GM19455 (cell line): ENCODE data around the gene GTPBP1.

ENCODE experiments used
- ATAC-seq: cut with Tn5 transposase; IDR thresholded peaks from one replicate; pipeline ENCODE4 v1.9.1; 2021; ENCODE audit not compliant: unreplicated experiment

GTPBP1 gene

DNA sequence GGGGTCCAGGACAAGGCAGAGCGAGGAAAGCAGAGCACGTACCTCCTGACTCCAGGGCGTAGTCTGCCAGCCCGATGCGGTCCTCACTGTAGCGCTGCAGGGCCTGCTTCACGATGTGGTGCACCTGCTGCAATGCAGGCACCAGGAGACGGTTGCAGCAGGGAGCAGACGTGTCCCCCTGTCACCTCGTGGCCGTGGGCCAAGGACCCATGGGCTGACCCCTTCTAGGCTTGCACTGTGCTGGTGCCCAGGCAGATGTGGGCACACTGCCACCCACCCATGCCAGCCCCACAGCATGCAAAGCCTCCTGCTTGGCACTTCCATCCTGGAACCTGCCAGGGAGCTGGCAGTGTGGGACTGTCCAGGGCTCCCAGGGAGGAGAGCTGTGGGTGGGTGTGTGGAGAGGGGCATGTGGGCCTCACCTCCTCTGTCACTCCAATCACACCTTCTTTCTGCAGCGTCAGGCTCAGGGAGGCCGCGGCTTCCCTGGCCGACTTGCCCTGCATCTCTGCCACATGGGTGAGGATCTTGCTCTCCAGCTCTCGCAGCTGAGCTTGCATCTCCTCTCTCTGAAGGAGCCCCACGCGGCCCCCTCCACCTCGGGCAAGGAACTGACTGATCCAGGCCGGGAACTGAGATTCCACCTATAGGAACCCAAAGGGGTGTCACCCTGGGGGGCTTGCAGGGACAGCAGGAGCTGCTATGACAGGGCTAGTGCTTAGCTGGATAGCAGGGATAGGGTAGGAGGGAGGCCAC lies 33.7 kb downstream of the GTPBP1 start:
- ATAC-seq = no peak

DNA sequence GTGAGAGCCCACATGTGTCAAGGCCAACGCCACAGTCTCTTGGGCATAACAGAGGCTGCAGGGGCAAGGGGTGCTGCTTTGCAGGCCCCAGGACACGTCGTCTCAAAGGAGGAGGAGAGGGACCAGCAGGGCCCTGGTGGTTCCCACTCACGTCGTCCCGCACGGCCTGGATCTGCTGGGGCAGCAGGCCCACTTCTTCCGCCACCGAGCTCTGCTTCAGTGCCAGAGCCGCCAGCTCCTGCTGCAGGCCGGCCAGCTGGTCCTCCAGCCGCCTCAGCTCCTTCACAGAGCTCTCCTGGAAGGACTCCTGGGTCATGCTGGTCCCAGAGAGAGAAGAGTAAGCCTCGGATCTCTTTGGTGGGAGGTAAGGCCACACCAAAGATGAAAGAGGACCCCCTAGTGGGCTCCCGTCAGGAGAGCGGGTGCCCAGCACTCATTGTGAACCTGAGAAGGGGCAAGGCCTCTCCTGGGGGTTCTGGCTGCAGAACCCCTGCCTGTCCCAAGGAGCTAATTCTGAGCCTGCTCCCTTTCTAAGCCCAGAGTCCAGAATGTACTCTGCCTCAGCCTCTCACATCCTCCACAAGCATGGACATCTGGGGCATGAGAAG lies 34.5 kb downstream of the GTPBP1 start:
- ATAC-seq = no peak

DNA sequence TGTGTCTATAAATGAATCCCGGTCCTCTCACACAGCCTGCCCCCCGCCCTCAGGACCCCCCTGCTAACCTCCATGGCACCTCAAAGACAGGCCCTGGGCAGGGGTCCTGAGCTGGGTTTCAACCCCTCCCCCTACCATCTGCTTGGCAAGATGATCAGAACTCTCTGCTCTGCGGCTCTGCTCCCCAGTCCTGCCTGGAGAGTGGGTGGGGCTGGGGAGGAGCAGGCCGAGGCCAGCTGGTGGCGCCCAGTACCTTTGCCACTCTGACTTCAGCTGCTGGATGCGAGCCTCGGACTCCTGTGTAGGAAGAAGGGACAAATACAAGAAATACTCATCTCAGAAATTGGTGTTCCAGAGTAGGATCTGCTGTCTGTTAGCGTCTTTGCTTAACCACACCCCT lies 35.0 kb downstream of the GTPBP1 start:
- ATAC-seq = no peak

DNA sequence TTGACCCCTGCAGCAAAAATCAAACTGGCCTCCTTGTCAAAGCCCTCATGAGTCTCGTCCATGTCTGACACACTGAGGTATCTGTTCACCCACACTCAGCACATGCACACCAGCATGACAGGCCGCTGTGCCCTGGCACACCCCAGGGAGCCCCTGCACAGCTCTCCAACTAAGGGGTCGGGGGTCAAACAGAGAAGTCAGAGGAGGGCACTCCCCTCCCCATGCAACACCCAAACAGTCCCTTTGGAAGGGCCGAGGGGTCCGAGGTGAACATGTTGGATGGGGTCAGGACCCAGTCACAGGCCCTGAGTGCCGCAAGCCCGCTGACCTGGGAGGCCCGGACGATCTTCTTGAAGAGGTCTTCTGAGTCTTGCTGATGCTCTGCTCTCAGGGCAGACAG lies 35.4 kb downstream of the GTPBP1 start:
- ATAC-seq = no peak

DNA sequence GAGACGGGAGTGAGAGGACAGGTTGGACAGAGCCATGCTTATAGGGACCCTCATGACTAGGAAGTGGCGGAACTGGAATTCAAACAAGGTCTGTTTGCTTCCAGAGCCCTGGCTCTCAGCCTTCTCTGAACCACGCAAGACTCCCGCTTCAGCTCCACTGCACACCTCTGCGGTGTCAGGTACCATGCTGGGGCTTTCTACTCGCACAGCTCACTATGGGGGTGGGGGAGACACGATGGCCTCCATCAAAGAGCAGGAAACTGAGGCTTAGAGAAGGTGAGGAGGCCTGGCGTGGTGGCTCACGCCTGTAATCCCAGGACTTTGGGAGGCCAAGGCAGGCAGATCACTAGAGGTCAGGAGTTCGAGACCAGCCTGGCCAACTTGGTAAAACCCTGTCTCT lies 35.8 kb downstream of the GTPBP1 start:
- no peak for ATAC-seq

DNA sequence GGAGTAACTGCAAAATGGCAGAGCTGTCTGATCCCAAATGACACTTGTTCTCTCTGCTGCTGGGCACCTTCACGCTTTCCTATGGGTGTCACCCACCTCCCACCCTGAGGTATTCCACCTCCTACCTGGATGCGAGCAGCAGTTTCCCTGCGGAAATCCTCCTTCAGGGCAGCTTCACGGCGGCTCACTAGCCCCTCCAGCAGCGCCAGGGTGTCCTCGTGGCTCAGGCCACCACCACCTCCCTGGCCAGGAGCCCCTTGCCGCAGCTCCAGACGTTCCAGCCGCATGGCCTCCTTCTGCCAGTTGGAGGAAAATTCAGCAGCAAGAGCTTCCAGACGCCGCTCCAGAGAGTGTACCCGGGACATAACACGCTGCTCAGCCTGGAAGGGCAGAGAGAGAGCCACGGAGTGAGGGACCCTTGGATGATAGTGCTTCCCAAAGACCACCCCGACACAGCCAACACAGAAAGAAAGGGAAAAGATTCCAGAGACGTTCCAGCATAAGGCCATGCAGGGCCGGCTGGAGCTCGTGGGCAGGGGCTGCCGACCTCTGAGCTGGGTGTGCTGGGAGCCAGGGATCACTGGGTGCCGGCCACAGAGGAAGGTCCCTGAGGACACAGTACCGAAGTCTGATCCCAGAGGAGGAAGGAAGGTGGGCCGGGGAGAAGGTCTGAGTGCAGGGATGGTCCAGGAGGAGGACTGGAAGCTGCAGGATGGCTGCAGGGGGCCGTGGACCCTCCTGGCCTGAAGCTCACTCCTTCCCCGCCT lies 36.6 kb downstream of the GTPBP1 start:
- no peak for ATAC-seq

DNA sequence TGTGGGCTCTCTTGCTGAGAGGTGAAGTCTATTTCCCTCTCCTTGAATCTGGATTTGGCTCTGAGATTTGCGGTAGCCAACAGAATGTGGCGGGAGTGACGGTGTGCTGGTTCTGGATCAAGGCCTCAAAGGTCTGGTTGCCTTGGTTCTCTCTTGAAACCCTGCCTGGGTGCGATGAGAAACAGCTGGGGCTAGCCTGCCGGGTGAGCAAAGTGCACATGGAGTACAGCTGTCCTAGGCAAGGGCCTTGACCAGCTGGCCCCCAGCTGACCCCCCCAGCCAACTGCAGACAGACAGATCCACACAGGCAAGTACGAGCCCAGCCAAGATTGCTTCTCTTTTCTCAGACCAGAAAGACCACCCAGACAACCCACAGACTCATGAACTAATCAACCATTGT lies 39.2 kb downstream of the GTPBP1 start:
- ATAC-seq = no peak

DNA sequence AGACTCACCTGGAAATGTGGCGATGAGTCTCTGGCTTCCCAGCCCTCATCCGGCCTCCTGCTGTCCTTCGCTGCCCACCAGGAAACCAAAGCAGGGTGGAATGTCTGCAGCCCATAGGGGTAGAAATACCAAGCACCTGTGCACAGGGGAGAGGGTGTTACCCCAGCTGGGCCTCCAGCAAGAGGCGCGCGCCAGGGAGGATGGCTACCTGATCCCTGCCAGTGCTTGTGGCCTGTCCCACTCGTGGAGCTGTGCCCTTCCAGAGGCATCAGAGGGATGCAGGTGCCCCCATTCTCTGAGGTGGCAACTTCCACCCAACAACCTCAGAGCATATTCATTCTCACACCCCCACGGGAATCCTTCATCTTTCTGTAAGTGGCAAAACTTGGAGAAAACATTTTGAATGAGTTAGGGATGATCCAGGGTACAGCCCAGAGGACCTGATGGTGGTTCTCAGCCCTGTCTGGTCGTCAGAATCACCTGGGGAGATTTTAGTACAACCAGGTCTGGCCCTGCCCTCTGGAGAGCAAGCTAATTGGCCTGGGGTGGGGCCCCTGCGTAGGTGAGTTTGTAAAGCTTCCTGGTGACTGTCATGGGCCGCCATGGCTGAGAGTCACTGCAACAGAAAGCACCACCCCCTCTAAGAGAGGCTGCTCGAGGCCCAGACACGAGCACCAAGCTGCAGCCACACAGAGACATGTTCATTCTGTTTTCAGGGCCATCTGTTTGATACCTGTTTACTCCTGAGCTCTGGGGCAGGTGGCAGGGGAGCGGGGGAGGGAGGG lies 40.1 kb downstream of the GTPBP1 start:
- no peak for ATAC-seq

DNA sequence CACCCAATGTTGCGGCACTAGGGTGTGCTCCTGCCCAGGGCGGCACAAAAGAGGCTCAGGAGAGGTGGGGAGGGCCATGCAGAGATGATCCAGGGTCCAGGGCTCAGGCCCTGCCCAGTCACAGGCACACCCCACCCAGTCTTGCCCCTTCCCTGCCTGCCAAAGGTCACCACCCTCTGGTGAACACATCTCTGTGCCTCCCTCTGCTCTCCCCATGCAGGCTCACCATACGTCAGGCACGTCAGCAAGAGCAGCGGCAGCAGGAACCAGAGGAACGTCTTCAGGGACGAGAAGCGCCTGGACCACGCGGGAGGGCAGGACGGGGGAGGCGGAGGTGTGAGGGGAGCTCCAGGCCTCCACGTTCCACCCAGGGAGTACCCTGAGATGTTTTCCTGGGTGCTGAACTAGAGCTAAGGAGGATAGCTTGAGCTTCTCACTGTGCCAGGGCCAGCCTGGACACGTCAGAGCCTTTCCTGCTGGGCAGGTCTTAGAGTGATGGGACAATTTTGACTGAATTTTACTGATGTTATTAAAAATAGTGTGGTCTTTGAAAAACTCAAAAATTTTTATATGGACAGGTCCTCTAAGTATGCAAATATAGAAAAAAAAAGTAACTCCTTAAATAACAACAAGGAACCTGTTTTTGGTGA lies 42.9 kb downstream of the GTPBP1 start:
- ATAC-seq = no peak

DNA sequence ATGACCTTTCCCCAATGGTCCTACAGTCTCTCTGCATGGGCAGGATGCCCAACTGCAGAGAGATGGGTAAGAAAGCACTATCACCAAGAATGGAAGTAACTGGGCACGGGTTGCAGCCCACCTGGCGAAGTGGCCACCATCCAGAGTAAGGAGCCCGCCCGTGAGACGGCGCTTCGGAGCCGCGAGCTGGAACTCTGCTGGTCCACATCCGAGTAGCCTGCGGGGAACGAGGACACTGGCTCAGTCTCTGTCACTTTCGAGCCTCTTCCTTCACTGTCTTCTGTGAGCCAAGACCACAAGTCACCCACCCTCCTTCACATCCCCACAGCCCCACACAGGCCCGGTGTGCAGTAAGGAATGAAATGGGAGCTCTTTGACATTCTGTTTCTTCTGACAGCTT lies 44.4 kb downstream of the GTPBP1 start:
- no peak for ATAC-seq

DNA sequence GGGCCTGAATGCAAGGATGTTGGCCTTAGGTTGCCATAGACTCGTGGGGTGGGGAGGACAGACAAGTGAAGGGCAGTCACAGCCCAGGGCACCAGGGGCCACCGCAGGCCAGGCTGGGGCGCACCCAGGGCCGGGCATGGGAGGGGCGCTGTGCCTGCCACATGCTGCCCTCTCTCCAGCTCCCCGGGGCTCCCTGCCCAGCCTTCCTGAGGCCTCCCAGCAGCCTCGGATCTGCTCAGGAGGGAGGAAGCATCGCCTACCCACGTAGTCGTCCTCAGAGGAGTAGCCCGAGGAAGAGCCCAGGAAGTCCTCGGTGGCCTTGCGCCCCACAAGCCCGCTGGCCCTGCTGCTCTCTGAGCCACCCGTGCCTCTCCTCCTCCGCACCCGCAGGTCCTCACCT lies 44.9 kb downstream of the GTPBP1 start:
- no peak for ATAC-seq

DNA sequence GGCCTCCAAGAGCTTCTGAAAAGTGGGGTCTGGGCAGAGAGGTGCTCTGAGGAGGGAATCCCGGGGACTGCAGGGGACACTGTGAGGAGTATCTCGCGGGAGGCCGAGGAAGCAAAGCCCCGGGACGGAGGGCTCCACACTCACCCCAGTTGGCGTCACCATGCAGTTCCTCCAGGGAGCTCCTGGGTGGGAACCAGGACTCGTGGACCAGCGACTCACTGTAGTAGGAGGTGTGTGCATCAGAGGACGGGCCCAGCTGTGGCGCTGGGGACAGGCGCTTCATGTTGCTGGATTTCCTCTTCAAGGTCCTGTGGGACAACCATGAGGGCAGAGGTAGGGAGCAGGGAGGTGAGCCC lies 45.3 kb downstream of the GTPBP1 start:
- ATAC-seq = no peak

DNA sequence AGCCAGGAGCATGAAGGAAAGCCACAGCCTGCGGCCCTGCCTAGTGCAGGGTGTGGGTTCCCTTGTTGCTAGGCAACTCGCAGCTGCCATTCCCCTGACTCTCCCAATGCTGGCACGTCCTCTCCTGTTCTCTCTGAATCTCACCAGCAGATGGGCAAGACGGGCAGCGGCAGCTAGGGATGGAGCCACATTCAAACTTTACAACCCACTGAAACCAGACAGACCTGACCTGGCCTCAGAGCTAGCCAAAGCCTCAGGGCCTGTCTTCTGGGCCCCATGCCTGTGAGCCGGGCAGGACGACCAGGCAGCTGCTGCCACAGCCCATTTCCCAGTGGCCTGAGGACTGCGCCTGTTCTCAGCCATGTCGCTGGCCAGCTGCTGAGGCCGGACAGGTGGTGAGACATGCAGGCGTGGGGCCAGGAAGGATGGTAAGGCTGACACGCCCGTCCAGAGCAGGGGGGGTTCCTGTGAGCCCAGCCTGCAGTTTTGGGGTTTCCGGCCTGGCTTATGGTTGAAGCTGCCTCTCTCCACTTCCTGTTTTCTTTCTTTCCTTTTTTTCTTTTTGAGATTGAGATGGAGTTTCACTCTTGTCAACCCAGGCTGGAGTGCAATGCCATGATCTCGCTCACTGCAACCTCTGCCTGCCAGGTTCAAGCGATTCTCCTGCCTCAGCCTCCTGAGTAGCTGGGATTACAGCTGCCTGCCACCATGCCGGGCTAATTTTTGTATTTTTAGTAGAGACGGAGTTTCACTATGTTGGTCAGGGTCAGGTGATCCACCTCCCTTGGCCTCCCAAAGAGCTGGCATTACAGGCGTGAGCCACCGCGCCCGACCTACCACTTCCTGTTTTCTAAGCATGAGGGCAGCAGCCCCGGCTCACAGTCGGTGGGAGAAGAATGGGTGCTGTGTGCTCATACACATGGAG lies 45.9 kb downstream of the GTPBP1 start:
- ATAC-seq = peak; percentile 40

DNA sequence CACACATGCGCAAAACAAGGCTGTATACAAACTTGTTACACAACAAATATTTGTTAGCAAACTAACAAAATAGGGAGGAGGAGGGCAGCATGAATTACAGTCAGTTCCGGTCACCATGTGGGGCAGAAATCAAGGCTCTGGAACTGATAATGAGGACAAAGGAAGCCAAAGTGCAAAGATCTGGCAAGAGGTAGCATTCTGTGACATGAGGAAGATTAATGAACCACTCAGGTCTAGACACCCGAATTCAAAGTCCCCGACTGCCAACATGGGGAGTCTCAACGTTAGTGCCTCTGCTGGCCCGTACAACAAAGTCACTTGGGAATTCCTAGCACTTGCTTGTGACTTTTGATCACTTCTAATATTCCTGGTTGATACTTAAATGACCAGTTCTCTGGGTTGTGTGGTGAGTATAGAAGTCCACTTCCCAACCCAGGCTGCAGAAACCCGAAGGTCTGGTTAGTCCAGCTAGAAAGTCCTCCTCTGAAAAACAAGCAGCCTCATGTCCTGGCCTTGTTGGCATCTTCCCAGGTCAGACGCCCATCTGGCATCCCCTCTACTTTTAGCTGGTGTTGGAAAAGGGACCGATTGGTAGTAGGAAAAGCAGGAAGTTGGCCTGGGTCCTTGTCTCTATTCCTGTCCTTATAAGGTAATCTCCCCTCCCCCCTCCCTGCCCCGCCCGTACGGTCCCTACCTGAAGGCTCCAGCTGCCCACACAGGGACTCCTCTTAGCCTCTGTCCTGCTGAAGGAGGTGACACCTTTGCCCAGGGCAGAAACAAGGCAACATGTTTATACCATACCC lies 48.4 kb downstream of the GTPBP1 start:
- ATAC-seq = no peak

DNA sequence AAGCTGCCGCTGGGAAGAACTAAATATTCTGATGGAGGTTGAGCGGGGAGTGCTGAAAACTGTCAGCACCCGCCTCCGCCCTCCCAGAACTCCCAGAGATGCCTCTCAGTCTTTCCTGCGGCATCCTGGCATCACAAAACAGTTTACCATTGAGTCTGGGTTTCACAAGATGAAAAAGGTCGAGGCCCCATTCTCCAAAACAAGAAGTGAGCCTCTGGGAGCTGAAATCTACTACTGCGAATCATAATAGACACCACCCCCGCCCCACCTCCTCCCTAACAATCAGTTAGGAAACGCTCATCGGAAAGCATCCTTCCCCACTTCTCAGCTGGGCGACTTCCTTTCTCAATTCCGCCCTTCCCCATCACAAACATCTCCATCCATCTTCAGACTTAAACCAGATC lies 49.0 kb downstream of the GTPBP1 start:
- ATAC-seq = no peak

DNA sequence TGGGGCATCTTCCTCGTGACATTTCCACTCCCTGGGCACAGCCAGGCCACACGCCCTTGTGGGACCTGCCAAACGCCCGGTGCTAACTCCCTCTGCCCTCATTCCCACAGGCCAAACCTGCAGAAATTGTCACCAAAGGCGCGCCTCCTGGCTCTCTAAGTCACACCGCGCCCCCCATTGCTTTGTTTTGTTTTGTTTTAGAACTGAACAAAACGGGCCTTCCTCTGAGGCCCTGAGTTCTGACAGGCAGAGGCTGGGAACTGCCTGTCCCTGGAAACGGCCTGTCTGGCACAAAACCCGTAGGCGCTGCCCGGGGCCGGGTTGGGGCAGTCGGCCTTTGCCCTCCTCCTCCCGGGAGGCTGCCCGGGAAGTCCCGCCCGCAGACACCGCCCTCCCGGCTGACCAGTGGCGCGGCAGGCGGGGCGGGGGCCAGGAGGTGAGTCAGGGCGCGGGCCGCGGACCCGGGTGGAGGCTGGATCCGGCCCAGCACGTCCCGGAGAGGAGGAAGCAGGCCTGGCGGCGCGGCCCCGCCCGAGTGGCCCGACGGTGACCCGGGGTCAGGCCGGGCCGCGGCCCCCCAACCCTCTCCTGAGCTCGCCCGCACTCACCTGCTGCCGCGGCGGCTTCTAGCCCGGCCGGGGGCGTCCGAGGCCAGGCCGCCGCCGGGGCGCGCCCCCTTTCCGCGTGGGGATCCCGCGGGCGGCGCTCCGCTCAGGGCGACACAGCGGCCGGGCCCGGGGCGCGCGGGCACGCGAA lies 49.6 kb downstream of the GTPBP1 start:
- peak; percentile 21 for ATAC-seq

DNA sequence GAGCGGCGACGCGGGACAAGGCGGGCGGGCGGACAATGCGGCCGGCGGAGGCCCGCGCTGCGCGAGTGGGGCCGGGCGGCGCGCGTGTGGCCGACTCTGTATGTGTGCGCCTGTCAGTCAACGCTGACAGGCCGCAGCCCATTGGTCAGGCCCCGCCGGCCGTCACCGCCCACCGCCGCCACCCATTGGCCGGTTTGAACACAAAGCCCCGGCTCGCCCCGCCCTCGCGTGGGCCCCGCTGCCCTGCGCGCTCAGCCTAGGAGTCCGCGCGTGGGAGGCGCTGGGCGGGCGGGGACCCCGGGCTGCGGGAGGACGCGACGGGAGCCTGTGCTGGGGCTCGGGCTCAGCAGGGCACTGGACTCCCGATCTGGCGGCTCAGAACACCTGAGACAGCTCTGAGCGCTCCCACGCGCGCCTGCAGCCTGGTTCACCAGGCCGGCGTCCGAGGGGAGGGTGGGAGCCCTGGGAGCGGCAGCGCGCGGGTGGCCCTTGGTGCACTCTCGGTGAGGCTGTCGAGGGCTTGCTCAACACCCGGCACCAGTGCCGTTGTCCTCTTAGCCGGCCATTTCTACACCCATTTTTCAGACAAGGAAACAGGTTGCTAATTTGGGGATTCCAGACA lies 50.3 kb downstream of the GTPBP1 start, which contains the start of gene SUN2:
SUN2 (minus strand) TSS at position 88 of the 622 bp plus-strand sequence. CDS start 3,370 bp downstream, outside the sequence.
- peak; percentile 56 for ATAC-seq
